GM19238 (cell line): ENCODE measurements around the gene JADE2.
"Not testable (repeated sequence)": the region's sequence is repeated elsewhere in the genome, so short reads cannot be mapped to it uniquely, and the experiment has no call there.

ENCODE experiments used
- DNase-seq: peaks from one replicate; pipeline ENCODE4 v3.0.0; 2011; ENCODE audit warnings: low spot score; ENCODE audit not compliant: insufficient read length

The JADE2 gene

GRCh38 chr5:134550271-134551214 is 25.1 kb downstream of the JADE2 start:
- DNase-seq, result no peak

- no peak for DNase-seq
These were observed 26.4 kb downstream of the JADE2 start for GRCh38 chr5:134551901-134552300.

GRCh38 chr5:134552301-134552700 is 26.8 kb downstream of the JADE2 start:
- DNase-seq, result no peak

GRCh38 chr5:134552716-134553115 is 27.2 kb downstream of the JADE2 start:
- DNase-seq, result not testable (repeated sequence)

DNA sequence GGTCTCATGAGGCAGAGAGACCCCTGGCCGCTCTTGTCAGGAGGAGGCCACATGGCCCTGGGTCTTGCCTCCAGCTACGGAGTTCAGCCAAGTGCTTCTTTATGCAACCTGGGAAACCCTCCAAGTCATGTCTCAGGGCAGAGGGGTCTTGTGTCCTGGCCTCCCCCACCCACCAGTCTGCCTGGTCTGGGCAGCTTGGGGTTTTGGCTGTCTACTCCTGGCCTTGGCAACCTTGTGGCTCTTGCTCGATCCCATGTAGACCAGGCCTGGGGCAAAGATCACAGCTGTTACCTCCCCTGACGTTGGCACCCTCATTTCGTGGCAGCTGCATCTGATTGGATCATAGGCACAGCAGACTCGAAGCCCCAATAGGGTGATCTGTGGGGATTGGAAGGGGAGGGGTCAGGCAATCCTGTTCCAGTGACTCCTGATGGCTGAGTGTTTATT is 28.4 kb downstream of the JADE2 start:
- DNase-seq, result no peak

GRCh38 chr5:134554319-134555222 is 29.1 kb downstream of the JADE2 start:
- no peak for DNase-seq

- no peak for DNase-seq
These were observed 29.9 kb downstream of the JADE2 start for GRCh38 chr5:134555223-134555889.

DNA sequence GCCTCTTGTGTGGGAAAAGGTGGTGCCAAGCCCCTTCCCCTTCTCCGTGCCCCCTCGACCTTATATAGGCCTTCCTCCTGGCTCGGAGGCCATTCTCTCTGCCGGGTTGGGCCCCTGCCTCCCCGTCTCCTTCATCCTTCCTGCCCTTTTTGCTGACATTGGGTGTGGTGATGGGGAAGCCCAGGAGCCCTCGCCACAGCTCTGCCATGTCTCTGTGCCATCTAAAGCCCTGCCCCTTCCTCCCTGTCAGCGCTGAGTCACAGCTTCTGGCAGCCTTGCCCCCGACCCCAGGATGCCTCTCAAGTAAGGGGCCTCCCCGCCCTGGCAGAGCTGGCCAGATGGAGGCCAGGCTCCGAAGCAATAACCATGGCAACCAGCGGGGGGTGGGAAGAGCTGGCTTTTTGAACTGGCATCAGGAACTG is 30.4 kb downstream of the JADE2 start:
- peak; percentile 64 for DNase-seq

DNA sequence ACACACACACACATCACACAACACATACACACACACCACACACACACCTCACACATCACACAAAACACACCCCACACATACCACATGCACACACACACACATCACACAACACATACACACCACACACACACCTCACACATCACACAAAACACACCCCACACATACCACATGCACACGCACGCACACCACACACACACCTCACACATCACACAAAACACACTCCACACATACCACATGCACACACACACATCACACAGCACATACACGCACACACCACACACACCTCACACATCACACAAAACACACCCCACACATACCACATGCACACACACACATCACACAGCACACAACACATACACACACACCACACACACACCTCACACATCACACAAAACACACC is 31.1 kb downstream of the JADE2 start:
- DNase-seq, result not testable (repeated sequence)

DNA sequence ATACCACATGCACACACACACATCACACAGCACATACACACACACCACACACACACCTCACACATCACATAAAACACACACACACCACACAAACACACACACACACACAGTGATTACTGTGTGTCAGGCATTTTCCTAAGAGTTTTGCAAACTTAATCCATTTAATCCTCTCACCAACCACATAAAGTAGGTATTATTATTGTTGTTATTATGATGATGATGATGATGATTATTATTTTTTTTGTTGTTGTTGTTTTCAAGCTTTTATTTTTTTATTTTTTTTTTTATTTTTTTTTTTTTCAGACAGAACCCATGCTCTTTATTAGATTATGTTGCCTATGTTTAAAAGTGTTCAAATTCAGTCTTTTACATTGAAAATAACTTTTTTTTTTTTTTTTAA is 31.5 kb downstream of the JADE2 start:
- DNase-seq, result no peak

DNA sequence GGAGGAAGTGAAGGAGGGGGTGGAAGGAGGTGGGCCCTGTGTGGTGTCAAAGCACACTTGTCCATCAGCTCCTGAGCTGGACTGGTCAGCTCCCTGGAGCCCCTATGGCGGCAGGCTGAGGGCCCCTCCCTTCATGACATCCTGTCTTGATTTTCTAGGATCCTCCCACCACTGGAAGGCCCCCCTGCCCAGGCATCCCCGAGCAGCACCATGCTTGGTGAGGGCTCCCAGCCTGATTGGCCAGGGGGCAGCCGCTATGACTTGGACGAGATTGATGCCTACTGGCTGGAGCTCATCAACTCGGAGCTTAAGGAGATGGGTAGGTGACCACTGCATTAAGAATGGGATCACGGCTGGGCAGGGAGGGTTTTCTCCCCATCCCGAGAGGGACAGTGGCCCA is 34.2 kb downstream of the JADE2 start:
- DNase-seq, result no peak

DNA sequence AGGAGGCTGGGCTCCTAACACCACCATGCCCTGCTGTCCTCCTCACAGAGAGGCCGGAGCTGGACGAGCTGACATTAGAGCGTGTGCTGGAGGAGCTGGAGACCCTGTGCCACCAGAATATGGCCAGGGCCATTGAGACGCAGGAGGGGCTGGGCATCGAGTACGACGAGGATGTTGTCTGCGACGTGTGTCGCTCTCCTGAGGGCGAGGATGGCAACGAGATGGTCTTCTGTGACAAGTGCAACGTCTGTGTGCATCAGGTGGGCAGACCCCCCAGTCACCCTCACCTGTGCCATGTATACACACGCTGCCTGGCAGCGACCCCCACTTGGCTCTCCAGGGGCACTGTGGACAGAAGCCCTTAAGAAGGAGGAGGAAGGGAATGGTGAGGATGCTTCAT is 35.2 kb downstream of the JADE2 start:
- DNase-seq, result no peak

DNA sequence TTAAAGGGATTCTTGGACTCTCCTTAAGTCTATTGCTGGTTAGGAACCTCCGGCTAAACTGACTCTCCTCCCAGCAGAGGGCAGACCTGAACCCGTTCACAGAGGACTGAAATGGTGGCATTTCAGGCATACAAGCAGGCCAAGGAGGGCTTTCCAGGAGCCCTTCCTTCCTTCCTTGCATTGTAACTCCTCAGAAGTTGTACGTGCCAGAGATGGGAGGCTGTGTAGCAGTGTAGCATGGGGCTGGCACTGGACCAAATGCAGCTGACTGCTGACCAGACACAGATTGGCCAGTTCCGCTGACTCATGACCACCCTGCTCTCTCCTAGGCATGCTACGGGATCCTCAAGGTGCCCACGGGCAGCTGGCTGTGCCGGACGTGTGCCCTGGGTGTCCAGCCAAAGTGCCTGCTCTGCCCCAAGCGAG is 36.4 kb downstream of the JADE2 start:
- DNase-seq, result no peak

DNA sequence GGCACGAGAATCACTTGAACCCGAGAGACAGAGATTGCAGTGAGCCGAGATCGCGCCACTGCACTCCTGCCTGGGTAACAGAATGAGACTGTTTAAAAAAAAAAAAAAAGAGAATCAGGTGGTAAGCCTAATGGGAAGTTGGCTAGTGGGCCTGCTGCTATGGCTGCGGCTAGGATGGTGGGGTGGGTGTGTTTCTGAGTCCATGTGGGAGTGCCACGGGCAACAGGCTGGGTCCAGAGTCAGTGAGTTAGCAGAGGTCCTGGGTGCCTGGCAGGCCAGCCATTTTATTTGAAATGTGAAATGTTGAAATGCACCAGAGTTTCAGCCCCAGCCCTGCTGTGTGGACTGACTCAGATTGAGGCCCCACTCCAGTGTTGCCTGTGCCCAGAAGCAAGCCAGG is 37.8 kb downstream of the JADE2 start:
- no peak for DNase-seq

GRCh38 chr5:134563962-134564361 is 38.5 kb downstream of the JADE2 start:
- no peak for DNase-seq

- DNase-seq, result no peak
These were observed 38.9 kb downstream of the JADE2 start for GRCh38 chr5:134564396-134564795.

DNA sequence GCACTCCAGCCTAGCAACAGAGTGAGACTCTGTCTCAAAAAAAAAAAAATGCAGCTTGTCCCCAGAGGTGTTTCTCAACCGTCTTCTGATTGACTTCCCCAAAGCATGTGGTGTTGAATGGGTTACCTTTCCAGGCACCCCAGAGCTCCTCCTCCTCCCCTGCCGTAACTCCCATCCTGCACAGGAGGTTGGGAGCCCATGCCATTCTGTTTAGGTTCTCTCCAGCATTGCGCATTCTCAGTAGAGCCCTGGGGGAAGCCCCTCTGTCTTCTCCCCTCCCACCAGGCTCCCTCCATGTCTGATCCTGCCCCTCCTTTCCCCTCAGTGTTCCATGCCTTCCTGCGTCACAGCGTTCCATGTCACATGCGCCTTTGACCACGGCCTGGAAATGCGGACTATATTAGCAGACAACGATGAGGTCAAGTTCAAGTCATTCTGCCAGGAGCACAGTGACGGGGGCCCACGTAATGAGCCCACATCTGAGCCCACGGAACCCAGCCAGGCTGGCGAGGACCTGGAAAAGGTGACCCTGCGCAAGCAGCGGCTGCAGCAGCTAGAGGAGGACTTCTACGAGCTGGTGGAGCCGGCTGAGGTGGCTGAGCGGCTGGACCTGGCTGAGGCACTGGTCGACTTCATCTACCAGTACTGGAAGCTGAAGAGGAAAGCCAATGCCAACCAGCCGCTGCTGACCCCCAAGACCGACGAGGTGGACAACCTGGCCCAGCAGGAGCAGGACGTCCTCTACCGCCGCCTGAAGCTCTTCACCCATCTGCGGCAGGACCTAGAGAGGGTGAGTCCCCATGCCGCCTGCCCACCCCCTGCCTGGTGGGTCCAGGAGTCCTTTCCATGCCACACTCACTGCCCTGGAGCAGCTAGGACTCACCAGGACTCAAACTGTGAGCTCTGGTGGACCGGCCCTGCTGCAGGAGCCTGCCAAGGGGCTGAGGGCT is 40.6 kb downstream of the JADE2 start:
- no peak for DNase-seq

DNA sequence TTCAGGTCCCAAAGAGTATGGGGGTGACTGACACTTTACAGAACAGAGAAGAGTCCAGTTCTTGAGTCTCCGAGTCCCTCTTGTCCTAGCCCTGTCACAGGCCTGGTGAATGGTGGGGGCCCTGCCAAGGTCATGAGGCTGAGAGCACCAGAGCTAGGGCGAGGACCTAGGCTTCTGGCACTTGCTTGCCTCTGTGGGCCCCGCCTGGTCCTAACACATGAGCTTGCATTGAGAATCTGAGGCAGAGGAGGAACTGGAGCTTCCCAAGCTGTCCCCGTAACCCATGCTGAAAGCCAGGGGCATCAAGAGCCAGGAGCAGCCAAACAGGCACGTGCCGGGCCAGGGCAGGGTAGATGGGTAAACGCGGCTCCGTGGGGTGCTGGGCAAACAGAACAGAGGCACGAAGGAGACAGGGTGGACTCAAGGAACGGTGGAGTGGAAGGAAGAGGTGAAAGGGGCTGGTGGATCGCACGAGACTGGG is 41.3 kb downstream of the JADE2 start:
- no peak for DNase-seq

- DNase-seq, result no peak
These were observed 42.3 kb downstream of the JADE2 start for GRCh38 chr5:134567641-134568336.

- DNase-seq, result no peak
These were observed 42.8 kb downstream of the JADE2 start for GRCh38 chr5:134568337-134568700.
